Left ventricle myocardium inferior (tissue), 1 donor: ENCODE results near the gene PACSIN2. TPM values are rescaled to one million over a fixed set of nuclear protein-coding genes. Genes with fewer than 3 reads are reported as not detected.

Source experiments
- DNase-seq: peaks from one replicate; pipeline ENCODE4 v3.0.0-alpha.2; 2020
- H3K27ac ChIP-seq: fragments of 200-600 bp; replicated peaks from 2 replicates; pipeline ENCODE4 v1.8.0; 2021
- H3K27me3 ChIP-seq: fragments of 200-600 bp; 2 replicates; pipeline ENCODE4 v1.8.0; 2021; ENCODE audit warnings: low read depth
- H3K36me3 ChIP-seq: fragments of 200-600 bp; 2 replicates; pipeline ENCODE4 v1.8.0; 2021
- H3K4me1 ChIP-seq: fragments of 200-600 bp; 2 replicates; pipeline ENCODE4 v1.8.0; 2021
- H3K4me3 ChIP-seq: fragments of 200-600 bp; 2 replicates; pipeline ENCODE4 v1.8.0; 2021; ENCODE audit warnings: mild to moderate bottlenecking, moderate library complexity
- H3K9me3 ChIP-seq: fragments of 200-600 bp; replicated peaks from 2 replicates; pipeline ENCODE4 v1.8.0; 2021
- CTCF ChIP-seq: fragments of 200-600 bp; IDR thresholded peaks from 2 replicates; pipeline ENCODE4 v1.8.0; 2021; ENCODE audit warnings: antibody characterized with exemption, mild to moderate bottlenecking, borderline replicate concordance
- intact Hi-C: fragments of 100-400 bp; cut with micrococcal nuclease; formaldehyde crosslinking; loops from one replicate; pipeline ENCODE4 v1.11.0; 2022
- total RNA-seq: library from RNA; stranded (reverse); fragmentation: NEBNext Ultra II Directional; extraction: Animal tissue kit (Norgen Biotek cat#: 25700); gene quantifications from one replicate; pipeline ENCODE4 v1.2.1, GENCODE V29; 2021
- donor health status: DM: no; HTN: yes; CAD: no; lungs with severe emphysema.

PACSIN2 gene
- total RNA-seq, 1 donor from 2014 or later = 64.8 TPM

GRCh38 chr22:42990131-42990838 lies 24.7 kb downstream of the PACSIN2 start:
- Histone ChIP-seq H3K27me3 (no peaks in the 10 kb centered on the region), H3K4me1 (peaks cover 46% of the 10 kb centered on the region), H3K36me3 (no peaks in the 10 kb centered on the region), H3K4me3 (no peak overlapping the region), H3K9me3 (no peaks in the 10 kb centered on the region), H3K27ac (no peak overlapping the region)
- peak; percentile 36 for TF ChIP-seq CTCF
- no peak for DNase-seq
- intact Hi-C loops = no loop called here

GRCh38 chr22:42986115-42986514 lies 28.8 kb downstream of the PACSIN2 start:
- Histone ChIP-seq H3K36me3 (no peaks in the 10 kb centered on the region), H3K27ac (no peak overlapping the region), H3K4me3 (no peak overlapping the region), H3K4me1 (peaks cover 15% of the 10 kb centered on the region), H3K27me3 (no peaks in the 10 kb centered on the region), H3K9me3 (no peaks in the 10 kb centered on the region)
- TF ChIP-seq CTCF = no peak
- intact Hi-C loops = no loop called here
- no peak for DNase-seq

- Histone ChIP-seq H3K36me3 (no peaks in the 10 kb centered on the region), H3K4me3 (no peak overlapping the region), H3K9me3 (no peaks in the 10 kb centered on the region), H3K4me1 (peaks cover 9% of the 10 kb centered on the region), H3K27ac (no peak overlapping the region), H3K27me3 (no peaks in the 10 kb centered on the region)
- intact Hi-C loops = no loop called here
- TF ChIP-seq CTCF = no peak
- no peak for DNase-seq
Observed at GRCh38 chr22:42985531-42985905, 29.4 kb downstream of the PACSIN2 start.

DNA sequence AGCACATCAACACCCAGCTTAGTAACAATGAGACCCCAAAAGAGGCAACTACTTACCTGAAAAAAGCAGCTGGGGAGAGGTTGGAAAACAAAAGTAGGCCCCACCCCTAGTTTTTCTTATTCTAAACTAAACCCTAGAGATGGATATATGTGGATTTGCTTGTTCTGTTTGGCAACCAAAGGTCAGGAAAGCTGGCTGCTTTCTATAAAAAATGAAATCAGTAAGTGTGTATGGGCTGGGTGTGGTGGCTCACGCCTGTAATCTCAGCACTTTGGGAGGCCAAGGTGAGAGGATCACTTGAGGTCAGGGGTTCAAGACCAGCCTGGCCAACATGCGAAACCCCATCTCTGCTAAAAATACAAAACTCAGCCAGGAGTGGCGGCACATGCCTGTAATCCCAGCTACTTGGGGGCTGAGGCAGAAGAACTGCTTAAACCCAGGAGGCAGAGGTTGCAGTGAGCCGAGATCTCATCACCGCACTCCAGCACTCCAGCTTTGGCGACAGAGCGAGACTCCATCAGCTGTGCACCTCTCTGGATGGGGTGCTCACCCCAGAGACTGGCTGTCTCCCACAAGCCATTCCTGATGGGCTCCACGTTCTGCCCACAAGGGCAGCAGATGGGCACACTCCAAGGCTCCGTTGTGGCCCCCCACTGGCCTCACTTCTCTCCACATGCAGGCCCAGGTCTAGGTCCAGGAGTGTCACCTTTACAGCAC lies 30.0 kb downstream of the PACSIN2 start:
- Histone ChIP-seq H3K27me3 (no peaks in the 10 kb centered on the region), H3K27ac (no peak overlapping the region), H3K9me3 (no peaks in the 10 kb centered on the region), H3K36me3 (no peaks in the 10 kb centered on the region), H3K4me3 (no peak overlapping the region), H3K4me1 (peaks cover 5% of the 10 kb centered on the region)
- intact Hi-C loops = no loop called here
- DNase-seq = no peak
- TF ChIP-seq CTCF = no peak

DNA sequence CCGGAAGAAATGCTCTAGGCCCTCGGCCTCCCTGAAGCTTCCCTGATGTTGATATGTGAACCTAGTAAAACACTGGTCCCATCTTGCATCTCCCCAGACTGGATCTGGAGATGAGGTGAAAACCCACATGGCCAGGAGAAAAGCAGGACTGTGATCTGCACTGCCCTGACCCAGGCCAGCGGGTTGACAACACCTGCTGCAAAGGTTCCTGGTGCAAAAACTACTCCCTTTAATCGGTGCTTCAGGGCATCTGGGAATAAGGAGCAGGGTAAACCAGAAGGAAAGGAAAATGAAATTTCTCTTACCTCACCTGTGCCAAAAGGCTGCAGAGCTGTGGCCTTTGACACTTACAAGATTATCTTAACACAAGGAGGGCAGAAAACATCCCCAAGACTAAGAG lies 30.6 kb downstream of the PACSIN2 start:
- H3K9me3 ChIP-seq = no peaks in the 10 kb centered on the region
- H3K27ac ChIP-seq = no peak overlapping the region
- intact Hi-C loops = no loop called here
- no peak for DNase-seq
- no peaks in the 10 kb centered on the region for H3K27me3 ChIP-seq
- H3K36me3 ChIP-seq = no peaks in the 10 kb centered on the region
- no peak overlapping the region for H3K4me3 ChIP-seq
- H3K4me1 ChIP-seq = peaks cover 9% of the 10 kb centered on the region
- no peak for TF ChIP-seq CTCF
